Femur (tissue), 1 donor: Measurements from ENCODE around the gene SAMD1.

Experiments used
- DNase-seq: peaks from one replicate; pipeline ENCODE4 v3.0.0-alpha.2; 2017

Gene SAMD1

DNA sequence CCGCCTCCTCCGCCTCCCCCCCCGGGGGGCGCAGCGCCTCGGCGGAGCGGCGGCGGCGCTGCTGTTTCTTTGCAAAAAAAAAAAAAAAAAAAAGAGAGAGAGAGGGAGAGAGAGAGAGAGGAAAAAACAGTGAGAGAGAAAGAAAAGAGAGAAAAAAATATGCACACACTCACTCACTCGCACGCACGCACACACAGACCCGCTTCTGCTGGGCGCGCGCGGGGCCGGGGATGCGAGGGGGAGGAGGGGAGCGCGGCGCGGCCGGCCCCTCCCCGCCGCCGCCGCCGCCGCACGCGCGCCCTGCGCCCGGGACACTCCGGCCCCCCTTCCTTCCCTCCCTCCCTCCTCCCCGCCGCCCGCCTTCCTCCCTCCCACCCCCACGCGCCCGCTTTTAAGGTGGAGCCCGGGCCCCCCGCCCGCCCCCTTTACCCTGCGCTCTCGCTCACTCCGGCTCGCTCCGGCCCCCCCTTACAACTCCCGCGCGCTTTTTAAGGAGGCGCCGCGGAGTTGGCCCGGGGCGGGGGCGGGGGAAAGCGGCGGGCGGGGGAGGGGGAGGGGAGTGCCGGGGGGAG, at the start of gene SAMD1:
TSS of gene SAMD1 (minus strand) at position 243 of the 572 bp plus-strand sequence.
- DNase-seq: peak; percentile 95

- DNase-seq: peak; percentile 50
Observed at GRCh38 chr19:14139944-14140343, 49.4 kb upstream of the SAMD1 start.

DNA sequence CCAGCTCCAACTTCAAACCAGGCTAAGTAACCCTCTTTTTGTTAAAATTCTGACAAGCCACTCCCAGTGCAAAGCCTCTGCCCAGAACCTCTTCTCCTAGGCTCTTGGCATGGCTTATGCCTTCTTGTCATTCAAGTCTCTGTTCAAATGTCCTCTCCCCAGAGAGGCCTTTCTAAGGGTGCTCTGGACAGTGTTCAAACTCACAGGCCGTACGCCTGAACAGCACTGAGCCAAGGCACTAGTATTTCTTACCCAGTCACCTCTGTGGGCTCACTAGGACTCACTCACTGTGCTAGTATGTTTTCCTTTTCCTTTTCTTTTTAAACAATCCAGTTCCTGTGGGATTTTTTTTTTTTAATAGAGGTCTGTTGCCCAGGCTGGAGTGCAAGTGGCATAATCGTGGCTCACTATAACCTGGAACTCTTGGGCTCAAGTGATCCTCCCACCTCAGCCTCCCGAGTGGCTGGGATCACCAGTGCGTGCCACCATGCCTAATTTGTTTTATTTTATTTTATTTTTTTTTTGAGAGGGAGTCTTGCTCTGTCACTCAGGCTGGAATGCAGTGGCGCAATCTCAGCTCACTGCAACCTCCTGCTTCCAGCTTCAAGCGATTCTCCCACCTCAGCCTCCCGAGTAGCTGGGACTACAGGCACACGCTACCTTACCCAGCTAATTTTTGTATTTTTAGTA, 48.2 kb upstream of the SAMD1 start:
- DNase-seq: no peak

- peak; percentile 100 for DNase-seq
Observed at GRCh38 chr19:14136509-14137281, 46.1 kb upstream of the SAMD1 start, which contains the start of gene ASF1B. TSS of gene ASF1B (minus strand) at chr19:14136589. CDS start at chr19:14136456, 133 bp downstream.

- DNase-seq: no peak
Observed at GRCh38 chr19:14135985-14136508, 45.5 kb upstream of the SAMD1 start.

- peak; percentile 24 for DNase-seq
Observed at GRCh38 chr19:14135355-14135754, 44.8 kb upstream of the SAMD1 start.

- peak; percentile 25 for DNase-seq
Observed at GRCh38 chr19:14127929-14128509, 37.5 kb upstream of the SAMD1 start.

DNA sequence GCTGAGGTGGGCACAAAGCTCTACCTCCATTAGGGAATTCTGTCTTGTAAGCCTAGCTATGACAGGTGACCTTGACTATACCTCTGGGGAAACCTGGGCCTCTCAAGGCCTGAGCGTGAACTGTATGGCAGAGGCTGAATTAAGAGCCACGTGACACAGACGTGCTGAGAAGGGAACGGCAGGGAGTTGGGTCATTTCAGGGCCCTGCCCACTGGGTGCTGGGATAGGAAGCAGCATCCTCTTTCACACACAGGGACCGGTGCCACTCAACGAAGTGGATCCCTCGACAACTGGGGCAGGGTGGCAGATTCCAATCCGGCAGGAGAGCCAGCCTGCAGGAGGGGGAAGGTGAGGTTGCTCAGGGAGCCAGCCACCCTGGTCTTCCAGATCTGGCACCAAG, 36.6 kb upstream of the SAMD1 start:
- no peak for DNase-seq

DNA sequence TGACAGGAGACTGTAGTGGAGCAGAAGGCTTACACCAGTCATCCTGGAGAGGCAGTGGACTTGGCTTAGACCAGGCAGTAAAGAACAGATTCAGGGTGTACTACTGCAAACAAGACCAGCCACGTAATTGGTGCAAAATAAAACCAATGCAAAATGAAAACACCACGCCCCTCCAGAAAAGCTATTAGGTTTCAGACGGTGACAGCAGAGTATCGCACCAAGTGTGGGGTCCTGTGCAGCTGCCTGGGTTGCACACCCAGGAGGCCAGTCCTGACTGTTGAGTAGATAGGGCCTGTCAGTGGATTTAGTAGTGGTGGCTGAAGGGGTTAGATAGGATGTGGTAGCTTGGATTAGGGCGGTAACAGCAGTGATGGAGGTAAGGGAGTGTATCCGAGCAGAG, 32.4 kb upstream of the SAMD1 start:
- no peak for DNase-seq

GRCh38 chr19:14120497-14120780, 29.9 kb upstream of the SAMD1 start:
- DNase-seq: no peak

DNA sequence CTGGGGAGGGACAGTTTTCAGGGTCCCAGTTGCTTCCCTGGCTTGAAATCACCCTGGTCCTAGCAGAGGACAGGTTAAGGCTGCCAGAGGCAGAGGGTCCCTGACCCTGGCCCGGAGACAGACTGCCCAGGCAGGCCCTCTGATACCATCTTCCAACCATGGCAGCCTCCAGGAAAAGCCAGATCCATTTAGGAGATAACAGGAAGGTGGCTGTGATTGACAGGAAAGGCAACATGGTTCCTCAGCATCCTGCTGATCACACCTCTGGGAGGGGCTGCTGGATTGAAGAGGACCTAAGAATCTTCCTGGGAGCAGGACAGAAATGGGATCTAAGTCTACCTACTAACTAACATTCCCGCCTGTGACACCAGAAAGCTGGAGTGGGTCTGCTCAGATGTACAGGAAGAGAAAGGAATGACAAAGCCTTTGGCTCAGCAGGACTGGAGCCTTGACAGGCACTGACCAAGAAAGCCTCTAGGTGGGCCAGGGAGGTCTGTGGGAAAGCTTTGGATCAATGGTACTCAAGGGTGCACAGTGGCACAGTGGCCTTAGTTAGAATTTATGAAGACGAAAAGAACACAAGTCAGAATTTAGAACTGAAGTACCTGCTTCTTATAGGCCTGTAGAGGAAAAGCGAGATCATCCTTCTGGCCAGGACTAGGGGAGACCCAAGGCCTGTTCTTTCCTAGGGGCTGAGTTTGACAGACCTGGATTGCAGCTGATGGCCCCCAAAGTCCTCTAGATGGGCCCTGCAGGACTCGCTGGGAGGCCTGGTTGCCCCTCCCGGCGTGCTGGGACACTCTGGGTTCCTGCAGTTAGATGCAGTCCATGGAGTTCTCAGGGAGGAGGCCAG, 29.3 kb upstream of the SAMD1 start:
- DNase-seq: no peak

DNA sequence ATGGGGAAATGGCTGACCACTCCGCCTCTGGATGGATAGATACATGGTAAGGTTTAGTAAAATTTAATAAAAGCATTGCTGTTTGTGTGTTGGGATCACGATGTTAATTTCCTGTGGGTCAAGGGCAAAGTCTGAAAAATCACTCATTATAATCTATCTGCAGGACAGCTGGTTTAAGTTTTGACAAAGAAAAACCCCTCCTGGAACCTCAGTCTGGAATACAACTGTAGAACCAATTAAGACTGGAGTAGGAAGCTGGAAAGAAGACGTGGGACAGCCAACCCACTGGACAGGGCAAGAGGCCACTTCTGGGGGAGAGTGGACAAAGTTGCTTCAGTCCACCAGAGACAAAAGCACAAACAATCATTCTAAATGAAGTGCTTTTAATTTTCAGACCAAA, 28.6 kb upstream of the SAMD1 start:
- DNase-seq: no peak

DNA sequence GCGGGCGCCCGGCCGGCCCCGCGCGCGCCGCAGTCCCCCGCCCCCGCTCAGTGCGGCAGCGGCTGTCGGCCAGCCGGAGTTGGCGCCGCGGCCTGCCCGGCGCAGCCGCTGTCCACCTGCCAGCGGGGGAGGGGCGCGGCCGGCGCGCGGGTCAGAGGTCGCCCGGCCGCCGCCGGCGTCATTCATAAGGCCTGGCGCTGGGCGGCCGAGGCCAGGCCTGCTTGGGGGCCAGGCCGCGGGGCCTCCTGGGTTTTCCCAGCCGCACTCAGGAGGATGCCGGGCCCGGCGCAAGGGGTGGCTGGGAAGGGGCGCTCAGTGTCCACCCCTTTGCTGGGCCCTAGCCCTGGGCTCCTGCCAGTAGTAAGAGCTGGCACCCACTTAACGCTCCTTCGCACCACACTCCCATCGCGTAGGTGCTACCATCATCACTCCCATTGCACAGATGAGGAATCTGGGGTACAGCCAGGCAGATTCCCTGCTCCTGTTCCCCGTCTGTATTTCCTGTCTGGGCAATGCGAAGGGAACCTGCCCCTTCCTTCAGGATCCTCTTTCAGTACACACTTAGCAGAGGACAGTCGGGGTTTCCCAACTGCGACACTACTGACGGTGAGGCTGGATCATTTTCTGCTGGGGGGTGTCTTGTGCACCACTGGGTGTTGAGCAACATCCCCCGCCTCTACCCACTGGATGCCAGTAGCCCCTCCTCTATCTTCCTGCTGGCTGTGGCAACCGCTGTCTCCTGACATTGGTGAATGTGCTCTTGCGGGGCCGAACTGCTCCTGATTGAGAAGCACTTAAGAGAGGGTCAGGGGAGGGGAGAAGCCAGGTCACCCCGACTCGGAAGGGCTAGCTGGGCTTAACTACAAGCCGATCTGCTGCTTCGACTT, 27.9 kb upstream of the SAMD1 start:
- DNase-seq: peak; percentile 83

DNA sequence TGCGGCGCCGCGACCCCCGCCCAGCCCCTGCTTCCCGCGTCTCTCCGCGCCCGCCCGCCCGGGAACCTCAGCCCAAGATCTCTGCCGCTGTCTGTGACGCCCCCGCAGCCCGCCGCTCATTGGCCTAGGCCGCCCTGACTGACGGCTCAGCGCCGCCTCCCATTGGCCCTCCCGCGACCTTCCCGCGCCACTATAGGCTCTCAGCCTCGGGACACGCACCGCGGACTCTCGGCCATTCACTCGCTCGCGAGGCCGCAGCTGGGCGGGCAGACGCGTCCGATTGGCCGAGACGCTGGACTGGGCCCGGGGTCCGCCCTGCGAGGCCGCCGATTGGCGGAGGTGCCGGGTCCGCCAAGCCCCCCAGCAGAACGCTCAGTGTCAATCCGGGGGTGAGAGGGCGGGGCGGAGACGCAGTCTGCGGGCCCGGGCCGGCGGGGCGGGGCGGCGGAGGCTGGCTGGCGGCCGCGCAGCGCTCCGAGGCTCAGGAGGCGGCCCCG, 27.2 kb upstream of the SAMD1 start, which contains the start of gene PRKACA:
TSS of gene PRKACA (minus strand) at position 95 of the 497 bp plus-strand sequence. CDS start 215 bp downstream, outside the sequence.
- peak; percentile 100 for DNase-seq

- DNase-seq: peak; percentile 68
Observed at GRCh38 chr19:14116918-14117578, 26.5 kb upstream of the SAMD1 start.

DNA sequence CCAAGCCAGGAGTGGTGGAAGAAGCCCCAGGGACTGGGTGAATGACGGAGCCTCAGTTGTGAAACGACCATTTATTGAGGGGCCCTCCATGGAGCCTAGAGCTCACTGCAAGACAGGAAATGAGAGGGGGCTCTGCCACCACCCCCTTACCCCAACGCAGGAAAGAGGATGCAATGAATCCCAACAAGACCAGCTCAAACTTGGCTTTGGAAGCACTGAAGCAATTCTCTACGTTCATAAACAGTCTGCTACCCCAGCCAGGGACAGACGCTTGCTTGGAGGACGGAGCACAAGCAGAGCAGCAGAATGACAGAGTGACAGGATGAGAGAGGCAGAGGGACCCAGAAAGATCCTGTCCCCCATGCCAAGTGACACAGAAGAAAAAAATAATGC, 26.0 kb upstream of the SAMD1 start:
- no peak for DNase-seq

DNA sequence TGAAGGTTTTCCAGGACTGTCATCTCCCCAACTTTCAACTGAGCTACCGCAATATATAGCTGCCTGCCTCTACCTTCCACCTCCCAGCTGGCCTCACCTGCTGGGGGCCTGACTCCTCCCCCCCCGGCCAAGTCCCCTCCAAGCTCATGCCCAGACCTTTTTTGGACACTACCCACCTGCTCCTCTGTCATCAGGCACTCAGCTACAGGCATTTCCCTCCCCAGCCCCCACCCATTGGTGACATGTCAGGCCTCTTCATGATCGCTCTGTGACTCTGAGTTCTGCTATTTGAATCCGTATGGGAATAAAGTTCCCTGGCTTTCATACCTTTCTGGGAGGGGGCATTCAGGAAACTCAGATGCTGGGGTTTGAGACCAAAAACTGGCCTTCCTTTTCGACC, 25.2 kb upstream of the SAMD1 start:
- no peak for DNase-seq

- DNase-seq: peak; percentile 37
Observed at GRCh38 chr19:14114854-14115253, 24.3 kb upstream of the SAMD1 start.

DNA sequence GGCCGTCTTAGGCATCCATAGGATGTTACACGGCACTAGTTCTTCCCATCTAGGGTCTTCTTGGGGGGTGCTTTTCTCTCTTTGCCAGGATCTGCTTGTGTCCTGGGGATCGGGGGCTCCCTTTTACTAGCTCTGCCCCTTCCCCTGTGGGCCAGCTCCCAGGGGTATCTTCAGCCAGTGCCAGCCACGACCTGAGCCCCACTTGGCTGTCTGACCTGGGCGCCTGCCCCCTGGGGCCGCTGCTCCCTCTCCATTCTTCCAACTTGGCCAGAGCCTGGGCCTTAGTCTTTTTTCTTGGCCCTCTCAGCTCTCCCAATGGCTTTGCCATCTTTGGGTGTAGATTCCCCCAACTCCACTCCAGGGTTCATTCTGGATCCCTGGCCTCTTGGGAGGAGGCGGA, 23.9 kb upstream of the SAMD1 start:
- peak; percentile 15 for DNase-seq

GRCh38 chr19:14113762-14114414, 23.3 kb upstream of the SAMD1 start:
- peak; percentile 18 for DNase-seq
